H1 (cell line): ENCODE measurements around the gene JDP2.

Experiments used
- CEBPB ChIP-seq: IDR thresholded peaks from 2 replicates; pipeline ENCODE4 v1.6.1; 2012; ENCODE audit warnings: low read depth, low read length
- CHD2 ChIP-seq: IDR thresholded peaks from 2 replicates; pipeline ENCODE4 v1.6.1; 2012; ENCODE audit warnings: low read length, improper control_type of control experiment
- CREB1 ChIP-seq: IDR thresholded peaks from 2 replicates; pipeline ENCODE4 v1.6.1; 2012; ENCODE audit warnings: inconsistent platforms
- CTCF ChIP-seq, 3 experiments: IDR thresholded peaks; 1 replicate in 2 of 3; 2 replicates in 1 of 3; pipeline versions ENCODE4 v1.5.1 to v1.6.1; 2011; ENCODE audit warnings: low read length in 3 of 3, mild to moderate bottlenecking in 3 of 3, inconsistent platforms in 2 of 3, low read depth in 1 of 3, moderate library complexity in 1 of 3; ENCODE audit not compliant: insufficient read depth in 1 of 3; ENCODE audit errors: control extremely low read depth in 1 of 3
- POLR2A ChIP-seq, 2 experiments: IDR thresholded peaks; 1 replicate in 1 of 2; 2 replicates in 1 of 2; pipeline ENCODE4 v1.6.1; 2011; ENCODE audit warnings: low read depth in 2 of 2, low read length in 2 of 2, mild to moderate bottlenecking in 2 of 2; ENCODE audit errors: control extremely low read depth in 1 of 2
- POLR2AphosphoS5 ChIP-seq: IDR thresholded peaks from 2 replicates; pipeline ENCODE4 v1.6.1; 2011; ENCODE audit warnings: low read depth, low read length
- SRF ChIP-seq: IDR thresholded peaks from 2 replicates; pipeline ENCODE4 v1.6.1; 2011; ENCODE audit warnings: mild to moderate bottlenecking, low read depth, low read length, moderate library complexity

GRCh38 chr14:75489480-75489837, 61.6 kb downstream of the JDP2 start:
- no peak for TF ChIP-seq CTCF (IDR thresholded peaks at IDR 0.05; ENCODE audit: control extremely low read depth in 1 of 3, insufficient read depth in 1 of 3, low read depth in 1 of 3, low read length in 3 of 3)
- TF ChIP-seq CEBPB: no peak
- TF ChIP-seq POLR2A (IDR thresholded peaks at IDR 0.05; ENCODE audit: control extremely low read depth in 1 of 2, low read depth in 2 of 2, low read length in 2 of 2): no peak
- no peak for TF ChIP-seq SRF
- TF ChIP-seq POLR2AphosphoS5: no peak
- no peak for TF ChIP-seq CHD2
- TF ChIP-seq CREB1: no peak
